K562 (cell line): ENCODE data around the gene ETV3L. TPM values are rescaled to one million over a fixed set of nuclear protein-coding genes. Genes with fewer than 3 reads are reported as not detected.
A peak's percentile ranks its signal among the peaks of the same experiment; 100 is the strongest.

Experiments used
- CBFA2T3 ChIP-seq: fragments of 450-650 bp; IDR thresholded peaks from 2 replicates; pipeline ENCODE4 v1.6.1; 2017
- FOXJ3 ChIP-seq: sonication (generic); formaldehyde crosslinking; IDR thresholded peaks from 2 replicates; pipeline ENCODE4 v1.4.0; 2020; ENCODE audit warnings: mild to moderate bottlenecking, missing genetic modification reagents
- FOXK2 ChIP-seq, 2 experiments: fragments of 450-650 bp; IDR thresholded peaks in 1 of 2; conservative IDR thresholded peaks in 1 of 2; 2 replicates each; pipeline ENCODE4 v1.6.1; 2016; ENCODE audit warnings: low read depth in 2 of 2, mild to moderate bottlenecking in 1 of 2
- IFI16 ChIP-seq: fragments of 250-450 bp; sonication (Bioruptor Pico); IDR thresholded peaks from 2 replicates; pipeline ENCODE4 v2.1.2; 2022; ENCODE audit warnings: mild to moderate bottlenecking, inconsistent platforms
- KLF13 ChIP-seq: fragments of 450-650 bp; IDR thresholded peaks from 2 replicates; pipeline ENCODE4 v1.6.1; 2016; ENCODE audit warnings: missing genetic modification characterization, low read depth, mild to moderate bottlenecking, missing compliant biosample characterization, moderate library complexity, borderline replicate concordance
- MYC ChIP-seq, 2 experiments: fragments of 250-450 bp in 1 of 2; sonication (Bioruptor Pico) in 1 of 2; IDR thresholded peaks; 2 replicates each; pipeline versions ENCODE4 v1.5.1 to v1.6.1; 2012 to 2021; ENCODE audit warnings: low read depth in 2 of 2, borderline replicate concordance in 1 of 2, improper control_type of control experiment in 1 of 2, low read length in 1 of 2, mild to moderate bottlenecking in 1 of 2, moderate library complexity in 1 of 2
- NFE2 ChIP-seq: IDR thresholded peaks from 2 replicates; pipeline ENCODE4 v1.6.1; 2014; ENCODE audit warnings: antibody characterized with exemption, low read depth
- SMARCA4 ChIP-seq: fragments of 450-650 bp; IDR thresholded peaks from 2 replicates; pipeline ENCODE4 v1.6.1; 2016
- ZFPM2 ChIP-seq: fragments of 250-450 bp; sonication (Bioruptor Pico); IDR thresholded peaks from 2 replicates; pipeline ENCODE4 v1.5.1; 2022; ENCODE audit warnings: mild to moderate bottlenecking
- ZNF282 ChIP-seq: sonication (generic); formaldehyde crosslinking; IDR thresholded peaks from 2 replicates; pipeline ENCODE4 v1.8.1; 2023; ENCODE audit warnings: missing genetic modification reagents
- polyA plus RNA-seq, 8 experiments: library from polyadenylated mRNA; depleted of rRNA in 4 of 8; stranded (reverse) in 5 of 8; unstranded in 3 of 8; fragments of >200 nt; fragmentation: Nextera tagmentation in 2 of 8; fragmentation: Illumina TruSeq in 1 of 8; extraction: Ambion mirVana in 2 of 8; extraction: Trizol in 1 of 8; gene quantifications; 2 replicates each; pipeline versions ENCODE4 v1.2.1 to v1.2.3, GENCODE V29; 2011 to 2014; ENCODE audit warnings: inconsistent platforms in 1 of 8, missing spikeins in 1 of 8
- total RNA-seq, 7 experiments: library from RNA; depleted of rRNA in 6 of 7; stranded (reverse); fragments of >200 nt in 6 of 7; fragmentation: Illumina TruSeq in 2 of 7; extraction: Trizol in 2 of 7; gene quantifications; 2 replicates each; pipeline versions ENCODE4 v1.2.1 to v1.2.3, GENCODE V29; 2011 to 2021; ENCODE audit warnings: low replicate concordance in 1 of 7
- TF ChIP-seq, protein P1 (sequence below): fragments of 450-650 bp; formaldehyde crosslinking; IDR thresholded peaks from 2 replicates; pipeline ENCODE4 v1.4.0; 2020; ENCODE audit warnings: mild to moderate bottlenecking, moderate library complexity
- TF ChIP-seq, protein P2 (sequence below): fragments of 450-650 bp; IDR thresholded peaks from 2 replicates; pipeline ENCODE4 v1.6.1; 2018; ENCODE audit warnings: mild to moderate bottlenecking, low read depth; ENCODE audit not compliant: partially characterized antibody
- TF ChIP-seq, protein P3 (sequence below): fragments of 450-650 bp; IDR thresholded peaks from 2 replicates; pipeline ENCODE4 v1.6.1; 2016; ENCODE audit warnings: borderline replicate concordance

ETV3L gene
- total and polyA plus RNA-seq, 9 of the 15 experiments (the other 6 are each of a cell fraction or from before 2014, with no cell fraction given): not detected

DNA sequence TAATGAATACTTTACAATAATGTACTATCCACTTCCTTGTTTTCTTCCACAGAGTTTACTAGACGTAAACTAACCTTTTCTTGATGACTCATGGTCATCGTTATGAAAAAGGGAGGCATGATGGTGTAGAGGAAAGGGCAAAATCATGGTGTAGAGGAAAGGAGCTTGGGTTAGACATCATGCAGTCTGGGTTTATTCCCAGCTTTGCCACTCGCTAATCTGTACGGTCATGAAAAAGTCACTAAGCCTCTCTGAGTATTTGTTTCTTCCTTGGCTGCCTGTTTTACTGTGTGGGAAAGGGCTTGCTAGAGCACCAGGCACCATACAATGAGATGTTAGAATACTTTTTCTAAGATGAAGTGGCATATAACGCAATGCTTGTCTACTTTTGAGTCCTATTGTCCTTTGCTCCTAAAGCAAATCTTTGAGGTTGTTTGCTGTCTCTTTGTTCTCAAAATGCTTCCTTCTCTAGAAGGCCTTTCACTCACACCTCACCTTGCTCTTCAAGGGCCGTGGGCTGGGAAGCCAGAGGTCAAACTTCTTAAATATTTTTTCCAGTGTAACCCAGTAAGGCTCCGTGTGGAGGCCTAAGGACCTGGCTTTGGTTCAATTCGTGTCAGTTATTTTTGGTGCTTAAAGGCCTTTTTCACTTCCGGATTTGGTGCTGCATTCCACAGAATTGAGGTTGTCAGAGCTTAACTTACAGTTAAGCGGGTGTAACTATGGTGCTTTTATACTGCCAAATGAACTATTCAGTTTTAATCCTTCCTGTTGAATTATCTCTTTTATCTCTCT, 48.5 kb upstream of the ETV3L start (continued):
- TF ChIP-seq MYC (IDR thresholded peaks at IDR 0.05; ENCODE audit: low read depth, low read length) (no peak), MYC (CRISPR knock-in tag; IDR thresholded peaks at IDR 0.05; ENCODE audit: borderline replicate concordance, low read depth) (no peak), SMARCA4 (peak; percentile 38; the same call in 1 of the 2 replicates), FOXK2 (conservative IDR thresholded peaks at IDR 0.05 in 1 of 2, IDR thresholded peaks at IDR 0.05 in 1 of 2; ENCODE audit: low read depth in 2 of 2) (peak; percentile 56 to 69), ZFPM2 (CRISPR knock-in tag) (no peak), FOXJ3 (no peak), CBFA2T3 (0 out of 2 replicates have a peak, but pooled peaks have one; percentile 9), ZNF282 (no peak), NFE2 (peak; percentile 83), IFI16 (CRISPR knock-in tag) (no peak), KLF13 (tag) (no peak)
- TF ChIP-seq, protein P1, sequence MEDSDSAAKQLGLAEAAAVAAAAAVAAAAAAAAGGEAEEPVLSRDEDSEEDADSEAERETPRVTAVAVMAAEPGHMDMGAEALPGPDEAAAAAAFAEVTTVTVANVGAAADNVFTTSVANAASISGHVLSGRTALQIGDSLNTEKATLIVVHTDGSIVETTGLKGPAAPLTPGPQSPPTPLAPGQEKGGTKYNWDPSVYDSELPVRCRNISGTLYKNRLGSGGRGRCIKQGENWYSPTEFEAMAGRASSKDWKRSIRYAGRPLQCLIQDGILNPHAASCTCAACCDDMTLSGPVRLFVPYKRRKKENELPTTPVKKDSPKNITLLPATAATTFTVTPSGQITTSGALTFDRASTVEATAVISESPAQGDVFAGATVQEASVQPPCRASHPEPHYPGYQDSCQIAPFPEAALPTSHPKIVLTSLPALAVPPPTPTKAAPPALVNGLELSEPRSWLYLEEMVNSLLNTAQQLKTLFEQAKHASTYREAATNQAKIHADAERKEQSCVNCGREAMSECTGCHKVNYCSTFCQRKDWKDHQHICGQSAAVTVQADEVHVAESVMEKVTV: no peak
- TF ChIP-seq, protein P2, sequence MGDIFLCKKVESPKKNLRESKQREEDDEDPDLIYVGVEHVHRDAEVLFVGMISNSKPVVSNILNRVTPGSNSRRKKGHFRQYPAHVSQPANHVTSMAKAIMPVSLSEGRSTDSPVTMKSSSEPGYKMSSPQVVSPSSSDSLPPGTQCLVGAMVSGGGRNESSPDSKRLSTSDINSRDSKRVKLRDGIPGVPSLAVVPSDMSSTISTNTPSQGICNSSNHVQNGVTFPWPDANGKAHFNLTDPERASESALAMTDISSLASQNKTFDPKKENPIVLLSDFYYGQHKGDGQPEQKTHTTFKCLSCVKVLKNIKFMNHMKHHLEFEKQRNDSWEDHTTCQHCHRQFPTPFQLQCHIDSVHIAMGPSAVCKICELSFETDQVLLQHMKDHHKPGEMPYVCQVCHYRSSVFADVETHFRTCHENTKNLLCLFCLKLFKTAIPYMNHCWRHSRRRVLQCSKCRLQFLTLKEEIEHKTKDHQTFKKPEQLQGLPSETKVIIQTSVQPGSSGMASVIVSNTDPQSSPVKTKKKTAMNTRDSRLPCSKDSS: no peak
- TF ChIP-seq, protein P3, sequence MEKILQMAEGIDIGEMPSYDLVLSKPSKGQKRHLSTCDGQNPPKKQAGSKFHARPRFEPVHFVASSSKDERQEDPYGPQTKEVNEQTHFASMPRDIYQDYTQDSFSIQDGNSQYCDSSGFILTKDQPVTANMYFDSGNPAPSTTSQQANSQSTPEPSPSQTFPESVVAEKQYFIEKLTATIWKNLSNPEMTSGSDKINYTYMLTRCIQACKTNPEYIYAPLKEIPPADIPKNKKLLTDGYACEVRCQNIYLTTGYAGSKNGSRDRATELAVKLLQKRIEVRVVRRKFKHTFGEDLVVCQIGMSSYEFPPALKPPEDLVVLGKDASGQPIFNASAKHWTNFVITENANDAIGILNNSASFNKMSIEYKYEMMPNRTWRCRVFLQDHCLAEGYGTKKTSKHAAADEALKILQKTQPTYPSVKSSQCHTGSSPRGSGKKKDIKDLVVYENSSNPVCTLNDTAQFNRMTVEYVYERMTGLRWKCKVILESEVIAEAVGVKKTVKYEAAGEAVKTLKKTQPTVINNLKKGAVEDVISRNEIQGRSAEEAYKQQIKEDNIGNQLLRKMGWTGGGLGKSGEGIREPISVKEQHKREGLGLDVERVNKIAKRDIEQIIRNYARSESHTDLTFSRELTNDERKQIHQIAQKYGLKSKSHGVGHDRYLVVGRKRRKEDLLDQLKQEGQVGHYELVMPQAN: no peak
